HepG2 (cell line): Measurements from ENCODE around the gene OPRL1. TPM values are rescaled to one million over a fixed set of nuclear protein-coding genes. Genes with fewer than 3 reads are reported as not detected.

Experiments used
- NR2F1 ChIP-seq, 2 experiments: fragments of 450-650 bp in 1 of 2; formaldehyde crosslinking in 1 of 2; IDR thresholded peaks; 2 replicates each; pipeline versions ENCODE4 v1.5.0 to v1.6.1; 2016 to 2020; ENCODE audit warnings: mild to moderate bottlenecking in 1 of 2, missing compliant biosample characterization in 1 of 2, missing genetic modification reagents in 1 of 2, moderate library complexity in 1 of 2
- PAWR ChIP-seq: sonication (generic); formaldehyde crosslinking; IDR thresholded peaks from 2 replicates; pipeline ENCODE4 v1.4.0; 2020; ENCODE audit warnings: missing genetic modification reagents, mild to moderate bottlenecking, borderline replicate concordance
- ZNF263 ChIP-seq: sonication (generic); formaldehyde crosslinking; IDR thresholded peaks from 2 replicates; pipeline ENCODE4 v1.4.0; 2020; ENCODE audit warnings: missing genetic modification reagents
- ZNF577 ChIP-seq: sonication (generic); formaldehyde crosslinking; IDR thresholded peaks from 2 replicates; pipeline ENCODE4 v1.4.0; 2020; ENCODE audit warnings: mild to moderate bottlenecking, low read depth, missing genetic modification reagents, borderline replicate concordance
- ZNF724P ChIP-seq: sonication (generic); formaldehyde crosslinking; IDR thresholded peaks from 2 replicates; pipeline ENCODE4 v1.8.0; 2022; ENCODE audit warnings: missing genetic modification reagents, borderline replicate concordance
- ZNF737 ChIP-seq: sonication (generic); formaldehyde crosslinking; IDR thresholded peaks from 2 replicates; pipeline ENCODE4 v1.5.0; 2020; ENCODE audit warnings: missing genetic modification reagents, mild to moderate bottlenecking, borderline replicate concordance
- ZNF761 ChIP-seq: sonication (generic); formaldehyde crosslinking; conservative IDR thresholded peaks from 2 replicates; pipeline ENCODE4 v1.4.0; 2020; ENCODE audit warnings: mild to moderate bottlenecking, missing genetic modification reagents
- ZSCAN12 ChIP-seq: sonication (generic); formaldehyde crosslinking; IDR thresholded peaks from 2 replicates; pipeline ENCODE4 v1.9.0; 2021; ENCODE audit warnings: mild to moderate bottlenecking, missing genetic modification reagents
- polyA plus RNA-seq, 8 experiments: library from polyadenylated mRNA; depleted of rRNA in 3 of 8; stranded (reverse) in 7 of 8; unstranded in 1 of 8; fragments of >200 nt; fragmentation: Illumina TruSeq in 4 of 8; extraction: Trizol in 4 of 8; gene quantifications; 2 replicates each; pipeline versions ENCODE4 v1.2.1 to v1.2.3, GENCODE V29; 2011 to 2016; ENCODE audit warnings: low read depth in 4 of 8, missing spikeins in 1 of 8, mixed read lengths in 1 of 8; ENCODE audit not compliant: insufficient read depth in 1 of 8
- total RNA-seq, 5 experiments: library from RNA; depleted of rRNA; stranded (reverse); fragments of >200 nt; fragmentation: Illumina TruSeq; extraction: Trizol; gene quantifications; 2 replicates each; pipeline ENCODE4 v1.2.3, GENCODE V29; 2016; ENCODE audit warnings: low read depth in 1 of 5
- TF ChIP-seq, protein P1 (sequence below): sonication (generic); formaldehyde crosslinking; IDR thresholded peaks from 2 replicates; pipeline ENCODE4 v1.9.0; 2021; ENCODE audit warnings: mild to moderate bottlenecking, missing genetic modification reagents
- TF ChIP-seq, protein P2 (sequence below): IDR thresholded peaks from 2 replicates; pipeline ENCODE4 v1.6.1; 2018; ENCODE audit warnings: missing genetic modification reagents, mild to moderate bottlenecking, missing compliant biosample characterization
- TF ChIP-seq, protein P3 (sequence below): IDR thresholded peaks from 2 replicates; pipeline ENCODE4 v1.4.0; 2020; ENCODE audit warnings: mild to moderate bottlenecking, missing genetic modification reagents
- TF ChIP-seq, protein P4 (sequence below): IDR thresholded peaks from 2 replicates; pipeline ENCODE4 v1.6.1; 2012; ENCODE audit warnings: inconsistent platforms
- TF ChIP-seq, protein P5 (sequence below): sonication (generic); formaldehyde crosslinking; IDR thresholded peaks from 2 replicates; pipeline ENCODE4 v1.4.0; 2020; ENCODE audit warnings: mild to moderate bottlenecking, missing genetic modification reagents

OPRL1 gene
- total and polyA plus RNA-seq, 2 of the 13 experiments (the other 11 are each of a cell fraction or from before 2014, with no cell fraction given), result 0.35 to 0.71 TPM

DNA sequence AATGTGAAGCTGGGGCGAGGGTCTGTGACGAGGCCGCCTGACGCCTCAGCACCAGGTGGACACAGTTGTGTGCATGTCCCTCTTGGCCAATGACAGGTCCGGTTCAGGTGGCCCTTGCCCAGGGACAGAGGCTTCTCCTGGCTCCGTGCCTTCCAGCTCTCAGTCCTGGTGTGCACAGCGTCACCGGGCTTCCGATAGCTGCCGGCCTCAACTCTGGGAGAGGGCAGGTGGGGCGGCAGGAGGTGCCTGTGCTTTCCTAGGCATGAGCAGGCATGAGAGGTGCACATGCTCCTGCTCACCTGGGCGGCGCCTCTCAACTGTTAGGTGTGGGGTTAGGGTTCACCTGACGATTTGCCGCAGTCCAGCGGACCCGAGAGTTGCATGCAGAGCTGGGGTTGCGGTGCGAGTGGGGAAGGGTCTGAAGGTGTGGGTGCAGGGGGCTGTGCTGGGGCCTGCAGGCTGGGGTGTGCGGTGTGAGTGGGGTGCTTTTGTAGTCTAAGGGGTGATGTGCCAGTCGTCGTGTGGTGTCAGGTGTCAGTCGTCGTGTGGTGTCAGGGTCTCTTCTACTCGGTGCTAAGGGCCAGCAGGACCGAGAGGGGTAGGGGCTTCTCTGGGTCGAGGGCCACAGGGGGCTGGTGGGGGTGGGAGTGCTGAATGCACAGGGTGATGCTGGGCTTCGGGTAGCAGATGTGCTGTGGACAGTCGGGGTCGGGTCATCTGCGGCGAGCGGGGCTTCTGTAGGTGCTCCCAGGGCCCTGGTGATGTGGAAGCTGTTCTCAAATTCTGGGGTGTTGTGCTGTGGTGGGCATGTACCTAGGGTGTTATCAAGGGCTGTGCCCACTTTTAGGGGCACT lies 26.7 kb upstream of the OPRL1 start (continued):
- no peak; the same call in 1 of the 2 replicates for TF ChIP-seq ZNF761 (CRISPR knock-in tag)
- no peak for TF ChIP-seq ZNF263 (CRISPR knock-in tag)
- no peak for TF ChIP-seq ZNF737 (CRISPR knock-in tag)
- no peak for TF ChIP-seq ZNF577 (CRISPR knock-in tag)
- TF ChIP-seq, protein P1, sequence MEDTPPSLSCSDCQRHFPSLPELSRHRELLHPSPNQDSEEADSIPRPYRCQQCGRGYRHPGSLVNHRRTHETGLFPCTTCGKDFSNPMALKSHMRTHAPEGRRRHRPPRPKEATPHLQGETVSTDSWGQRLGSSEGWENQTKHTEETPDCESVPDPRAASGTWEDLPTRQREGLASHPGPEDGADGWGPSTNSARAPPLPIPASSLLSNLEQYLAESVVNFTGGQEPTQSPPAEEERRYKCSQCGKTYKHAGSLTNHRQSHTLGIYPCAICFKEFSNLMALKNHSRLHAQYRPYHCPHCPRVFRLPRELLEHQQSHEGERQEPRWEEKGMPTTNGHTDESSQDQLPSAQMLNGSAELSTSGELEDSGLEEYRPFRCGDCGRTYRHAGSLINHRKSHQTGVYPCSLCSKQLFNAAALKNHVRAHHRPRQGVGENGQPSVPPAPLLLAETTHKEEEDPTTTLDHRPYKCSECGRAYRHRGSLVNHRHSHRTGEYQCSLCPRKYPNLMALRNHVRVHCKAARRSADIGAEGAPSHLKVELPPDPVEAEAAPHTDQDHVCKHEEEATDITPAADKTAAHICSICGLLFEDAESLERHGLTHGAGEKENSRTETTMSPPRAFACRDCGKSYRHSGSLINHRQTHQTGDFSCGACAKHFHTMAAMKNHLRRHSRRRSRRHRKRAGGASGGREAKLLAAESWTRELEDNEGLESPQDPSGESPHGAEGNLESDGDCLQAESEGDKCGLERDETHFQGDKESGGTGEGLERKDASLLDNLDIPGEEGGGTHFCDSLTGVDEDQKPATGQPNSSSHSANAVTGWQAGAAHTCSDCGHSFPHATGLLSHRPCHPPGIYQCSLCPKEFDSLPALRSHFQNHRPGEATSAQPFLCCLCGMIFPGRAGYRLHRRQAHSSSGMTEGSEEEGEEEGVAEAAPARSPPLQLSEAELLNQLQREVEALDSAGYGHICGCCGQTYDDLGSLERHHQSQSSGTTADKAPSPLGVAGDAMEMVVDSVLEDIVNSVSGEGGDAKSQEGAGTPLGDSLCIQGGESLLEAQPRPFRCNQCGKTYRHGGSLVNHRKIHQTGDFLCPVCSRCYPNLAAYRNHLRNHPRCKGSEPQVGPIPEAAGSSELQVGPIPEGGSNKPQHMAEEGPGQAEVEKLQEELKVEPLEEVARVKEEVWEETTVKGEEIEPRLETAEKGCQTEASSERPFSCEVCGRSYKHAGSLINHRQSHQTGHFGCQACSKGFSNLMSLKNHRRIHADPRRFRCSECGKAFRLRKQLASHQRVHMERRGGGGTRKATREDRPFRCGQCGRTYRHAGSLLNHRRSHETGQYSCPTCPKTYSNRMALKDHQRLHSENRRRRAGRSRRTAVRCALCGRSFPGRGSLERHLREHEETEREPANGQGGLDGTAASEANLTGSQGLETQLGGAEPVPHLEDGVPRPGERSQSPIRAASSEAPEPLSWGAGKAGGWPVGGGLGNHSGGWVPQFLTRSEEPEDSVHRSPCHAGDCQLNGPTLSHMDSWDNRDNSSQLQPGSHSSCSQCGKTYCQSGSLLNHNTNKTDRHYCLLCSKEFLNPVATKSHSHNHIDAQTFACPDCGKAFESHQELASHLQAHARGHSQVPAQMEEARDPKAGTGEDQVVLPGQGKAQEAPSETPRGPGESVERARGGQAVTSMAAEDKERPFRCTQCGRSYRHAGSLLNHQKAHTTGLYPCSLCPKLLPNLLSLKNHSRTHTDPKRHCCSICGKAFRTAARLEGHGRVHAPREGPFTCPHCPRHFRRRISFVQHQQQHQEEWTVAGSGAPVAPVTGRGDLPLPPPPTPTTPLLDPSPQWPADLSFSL (CRISPR knock-in tag), result no peak; the same call in 1 of the 2 replicates
- TF ChIP-seq ZNF724P (CRISPR knock-in tag), result peak; percentile 94
- TF ChIP-seq, protein P2, sequence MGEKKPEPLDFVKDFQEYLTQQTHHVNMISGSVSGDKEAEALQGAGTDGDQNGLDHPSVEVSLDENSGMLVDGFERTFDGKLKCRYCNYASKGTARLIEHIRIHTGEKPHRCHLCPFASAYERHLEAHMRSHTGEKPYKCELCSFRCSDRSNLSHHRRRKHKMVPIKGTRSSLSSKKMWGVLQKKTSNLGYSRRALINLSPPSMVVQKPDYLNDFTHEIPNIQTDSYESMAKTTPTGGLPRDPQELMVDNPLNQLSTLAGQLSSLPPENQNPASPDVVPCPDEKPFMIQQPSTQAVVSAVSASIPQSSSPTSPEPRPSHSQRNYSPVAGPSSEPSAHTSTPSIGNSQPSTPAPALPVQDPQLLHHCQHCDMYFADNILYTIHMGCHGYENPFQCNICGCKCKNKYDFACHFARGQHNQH (CRISPR knock-in tag), result peak; percentile 70; the same call in 1 of the 2 replicates
- no peak for TF ChIP-seq NR2F1 (CRISPR knock-in tag; IDR thresholded peaks at IDR 0.05)
- TF ChIP-seq, protein P3, sequence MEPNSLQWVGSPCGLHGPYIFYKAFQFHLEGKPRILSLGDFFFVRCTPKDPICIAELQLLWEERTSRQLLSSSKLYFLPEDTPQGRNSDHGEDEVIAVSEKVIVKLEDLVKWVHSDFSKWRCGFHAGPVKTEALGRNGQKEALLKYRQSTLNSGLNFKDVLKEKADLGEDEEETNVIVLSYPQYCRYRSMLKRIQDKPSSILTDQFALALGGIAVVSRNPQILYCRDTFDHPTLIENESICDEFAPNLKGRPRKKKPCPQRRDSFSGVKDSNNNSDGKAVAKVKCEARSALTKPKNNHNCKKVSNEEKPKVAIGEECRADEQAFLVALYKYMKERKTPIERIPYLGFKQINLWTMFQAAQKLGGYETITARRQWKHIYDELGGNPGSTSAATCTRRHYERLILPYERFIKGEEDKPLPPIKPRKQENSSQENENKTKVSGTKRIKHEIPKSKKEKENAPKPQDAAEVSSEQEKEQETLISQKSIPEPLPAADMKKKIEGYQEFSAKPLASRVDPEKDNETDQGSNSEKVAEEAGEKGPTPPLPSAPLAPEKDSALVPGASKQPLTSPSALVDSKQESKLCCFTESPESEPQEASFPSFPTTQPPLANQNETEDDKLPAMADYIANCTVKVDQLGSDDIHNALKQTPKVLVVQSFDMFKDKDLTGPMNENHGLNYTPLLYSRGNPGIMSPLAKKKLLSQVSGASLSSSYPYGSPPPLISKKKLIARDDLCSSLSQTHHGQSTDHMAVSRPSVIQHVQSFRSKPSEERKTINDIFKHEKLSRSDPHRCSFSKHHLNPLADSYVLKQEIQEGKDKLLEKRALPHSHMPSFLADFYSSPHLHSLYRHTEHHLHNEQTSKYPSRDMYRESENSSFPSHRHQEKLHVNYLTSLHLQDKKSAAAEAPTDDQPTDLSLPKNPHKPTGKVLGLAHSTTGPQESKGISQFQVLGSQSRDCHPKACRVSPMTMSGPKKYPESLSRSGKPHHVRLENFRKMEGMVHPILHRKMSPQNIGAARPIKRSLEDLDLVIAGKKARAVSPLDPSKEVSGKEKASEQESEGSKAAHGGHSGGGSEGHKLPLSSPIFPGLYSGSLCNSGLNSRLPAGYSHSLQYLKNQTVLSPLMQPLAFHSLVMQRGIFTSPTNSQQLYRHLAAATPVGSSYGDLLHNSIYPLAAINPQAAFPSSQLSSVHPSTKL (CRISPR knock-in tag), result peak; percentile 43; the same call in 1 of the 2 replicates
- TF ChIP-seq PAWR (CRISPR knock-in tag), result no peak
- TF ChIP-seq ZSCAN12 (CRISPR knock-in tag), result no peak; the same call in 1 of the 2 replicates
- TF ChIP-seq, protein P4, sequence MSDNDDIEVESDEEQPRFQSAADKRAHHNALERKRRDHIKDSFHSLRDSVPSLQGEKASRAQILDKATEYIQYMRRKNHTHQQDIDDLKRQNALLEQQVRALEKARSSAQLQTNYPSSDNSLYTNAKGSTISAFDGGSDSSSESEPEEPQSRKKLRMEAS, result peak; percentile 97
- TF ChIP-seq, protein P5, sequence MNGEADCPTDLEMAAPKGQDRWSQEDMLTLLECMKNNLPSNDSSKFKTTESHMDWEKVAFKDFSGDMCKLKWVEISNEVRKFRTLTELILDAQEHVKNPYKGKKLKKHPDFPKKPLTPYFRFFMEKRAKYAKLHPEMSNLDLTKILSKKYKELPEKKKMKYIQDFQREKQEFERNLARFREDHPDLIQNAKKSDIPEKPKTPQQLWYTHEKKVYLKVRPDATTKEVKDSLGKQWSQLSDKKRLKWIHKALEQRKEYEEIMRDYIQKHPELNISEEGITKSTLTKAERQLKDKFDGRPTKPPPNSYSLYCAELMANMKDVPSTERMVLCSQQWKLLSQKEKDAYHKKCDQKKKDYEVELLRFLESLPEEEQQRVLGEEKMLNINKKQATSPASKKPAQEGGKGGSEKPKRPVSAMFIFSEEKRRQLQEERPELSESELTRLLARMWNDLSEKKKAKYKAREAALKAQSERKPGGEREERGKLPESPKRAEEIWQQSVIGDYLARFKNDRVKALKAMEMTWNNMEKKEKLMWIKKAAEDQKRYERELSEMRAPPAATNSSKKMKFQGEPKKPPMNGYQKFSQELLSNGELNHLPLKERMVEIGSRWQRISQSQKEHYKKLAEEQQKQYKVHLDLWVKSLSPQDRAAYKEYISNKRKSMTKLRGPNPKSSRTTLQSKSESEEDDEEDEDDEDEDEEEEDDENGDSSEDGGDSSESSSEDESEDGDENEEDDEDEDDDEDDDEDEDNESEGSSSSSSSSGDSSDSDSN, result peak; percentile 79
